COLO829 (cell line): Measurements from ENCODE around the gene LRIG1.

Experiments used
- DNase-seq: peaks from one replicate; pipeline ENCODE4 v3.0.0; 2012; ENCODE audit warnings: low spot score

Gene LRIG1

DNA sequence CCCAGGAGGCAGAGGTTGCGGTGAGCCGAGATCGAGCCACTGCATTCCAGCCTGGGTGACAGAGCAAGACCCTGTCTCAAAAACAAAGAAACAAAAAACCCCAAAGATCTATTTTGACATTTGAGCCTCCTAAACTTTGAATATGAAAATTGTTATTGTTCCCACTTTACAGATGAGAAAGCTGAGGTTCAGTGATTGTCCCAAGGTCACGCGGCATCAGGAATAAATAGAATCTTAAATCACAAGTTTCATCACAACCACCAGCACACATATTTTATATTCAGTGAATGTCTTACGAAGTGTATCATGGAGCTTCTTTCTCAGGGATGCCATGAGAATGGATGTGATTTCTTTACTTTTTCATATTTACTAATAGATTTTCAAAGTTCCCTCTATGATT, 5.3 kb upstream of the LRIG1 start:
- no peak for DNase-seq

DNA sequence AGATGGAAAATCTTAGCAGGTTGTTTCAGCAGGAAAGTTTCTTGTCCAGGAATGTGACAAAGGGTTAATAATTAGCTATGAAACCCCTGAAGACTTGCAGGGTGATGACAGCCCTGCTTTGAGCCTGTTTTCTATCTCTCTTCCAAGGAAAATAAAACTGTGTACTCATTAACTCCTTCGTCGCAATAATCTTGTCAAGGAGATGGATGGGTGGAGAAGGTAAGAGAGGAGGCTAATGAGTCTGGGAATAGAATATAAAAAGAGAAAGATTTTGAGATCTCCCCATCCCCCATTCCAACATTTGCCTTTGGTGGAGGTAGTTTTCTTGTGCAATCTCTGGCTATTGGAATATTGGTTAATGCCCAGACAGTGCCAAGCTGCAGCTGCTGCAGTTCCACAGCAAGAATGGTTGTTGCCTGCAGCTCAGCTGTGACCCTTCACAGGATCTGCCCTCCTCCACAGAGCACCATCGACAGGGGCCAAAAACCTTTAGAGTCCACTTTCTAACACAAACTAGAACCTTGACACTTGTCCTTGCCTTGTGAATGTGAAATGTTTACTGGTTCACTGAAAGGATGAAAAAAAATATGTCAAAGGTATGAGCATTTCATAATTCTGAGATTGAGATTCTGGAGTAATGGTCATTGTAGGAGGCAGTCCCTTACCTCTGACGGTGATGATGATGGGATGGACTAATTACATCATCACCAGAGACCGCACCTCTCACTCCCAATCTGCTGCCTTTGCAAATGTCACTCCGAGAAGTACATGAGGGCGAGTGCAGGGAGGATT, 4.2 kb upstream of the LRIG1 start:
- DNase-seq: no peak

GRCh38 chr3:66502981-66503380, 2.2 kb upstream of the LRIG1 start:
- no peak for DNase-seq

- DNase-seq: no peak
Observed at GRCh38 chr3:66502245-66502874, 1.5 kb upstream of the LRIG1 start.

DNA sequence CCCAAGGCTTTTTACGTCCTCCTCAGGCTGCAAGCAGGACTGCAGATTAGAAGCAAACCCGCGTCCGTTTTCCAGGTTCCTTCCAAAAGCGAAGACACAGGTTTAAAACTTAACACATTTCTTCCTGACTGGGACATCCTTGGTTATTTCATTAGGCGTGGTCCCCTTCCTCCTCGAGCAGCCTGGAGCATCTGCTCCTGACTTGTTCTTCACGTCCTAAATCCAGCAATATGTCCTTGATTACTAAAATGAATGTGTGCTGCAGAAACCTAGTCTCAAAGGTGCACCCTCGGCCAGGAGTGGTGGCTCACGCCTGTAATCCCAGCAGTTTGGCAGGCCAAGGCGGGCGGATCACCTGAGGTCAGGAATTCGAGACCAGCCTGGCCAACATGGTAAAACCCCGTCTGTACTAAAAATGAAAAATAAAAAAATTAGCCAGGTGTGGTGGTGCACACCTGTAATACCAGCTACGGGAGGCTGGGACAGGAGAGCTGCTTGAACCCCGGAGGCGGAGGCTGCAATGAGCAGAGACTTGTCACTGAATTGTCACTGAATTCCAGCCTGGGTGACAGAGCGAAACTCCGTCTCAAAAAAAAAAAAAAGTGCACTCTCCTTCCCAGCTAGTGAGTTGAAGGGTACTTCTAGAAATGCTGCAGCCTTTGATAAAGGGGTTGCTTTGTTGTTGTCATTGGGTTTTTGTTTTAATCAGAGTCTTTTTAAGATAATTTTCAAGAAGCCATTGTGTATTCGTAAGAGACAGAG, 842 bp upstream of the LRIG1 start:
- DNase-seq: no peak

DNA sequence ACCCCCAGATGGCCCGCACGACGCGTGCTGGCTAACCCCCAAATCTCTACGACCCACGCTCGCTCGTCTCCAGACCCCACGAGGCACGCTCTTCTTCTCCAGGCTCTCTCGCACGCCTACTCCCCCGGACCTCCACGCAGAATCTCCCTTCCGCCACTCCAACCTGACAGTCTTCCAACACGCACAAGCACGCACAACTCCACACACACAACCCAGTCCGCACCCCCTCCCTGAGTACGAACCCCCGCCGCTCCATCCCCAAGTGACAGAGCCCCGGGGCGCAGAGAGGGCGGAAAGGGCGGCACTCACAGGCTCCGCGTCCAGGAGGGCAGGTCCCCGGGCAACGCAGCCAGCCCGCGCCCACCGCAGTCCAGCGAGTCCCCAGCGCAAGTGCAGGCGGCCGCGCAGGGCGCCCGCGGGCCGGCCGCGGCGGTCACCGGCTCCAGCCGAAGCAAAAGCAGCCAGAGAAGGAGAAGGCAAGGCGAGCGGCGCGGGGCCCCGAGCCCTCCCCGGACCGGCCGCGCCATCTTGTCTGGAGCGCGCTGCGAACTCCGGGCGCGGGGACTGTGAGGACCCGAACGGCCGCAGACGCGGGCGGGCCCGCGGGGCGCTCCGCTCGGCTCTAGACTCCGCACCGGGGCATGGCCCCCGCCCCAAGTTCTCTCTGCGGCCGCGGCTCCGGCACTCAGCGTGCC, 794 bp downstream of the LRIG1 start:
- no peak for DNase-seq

DNA sequence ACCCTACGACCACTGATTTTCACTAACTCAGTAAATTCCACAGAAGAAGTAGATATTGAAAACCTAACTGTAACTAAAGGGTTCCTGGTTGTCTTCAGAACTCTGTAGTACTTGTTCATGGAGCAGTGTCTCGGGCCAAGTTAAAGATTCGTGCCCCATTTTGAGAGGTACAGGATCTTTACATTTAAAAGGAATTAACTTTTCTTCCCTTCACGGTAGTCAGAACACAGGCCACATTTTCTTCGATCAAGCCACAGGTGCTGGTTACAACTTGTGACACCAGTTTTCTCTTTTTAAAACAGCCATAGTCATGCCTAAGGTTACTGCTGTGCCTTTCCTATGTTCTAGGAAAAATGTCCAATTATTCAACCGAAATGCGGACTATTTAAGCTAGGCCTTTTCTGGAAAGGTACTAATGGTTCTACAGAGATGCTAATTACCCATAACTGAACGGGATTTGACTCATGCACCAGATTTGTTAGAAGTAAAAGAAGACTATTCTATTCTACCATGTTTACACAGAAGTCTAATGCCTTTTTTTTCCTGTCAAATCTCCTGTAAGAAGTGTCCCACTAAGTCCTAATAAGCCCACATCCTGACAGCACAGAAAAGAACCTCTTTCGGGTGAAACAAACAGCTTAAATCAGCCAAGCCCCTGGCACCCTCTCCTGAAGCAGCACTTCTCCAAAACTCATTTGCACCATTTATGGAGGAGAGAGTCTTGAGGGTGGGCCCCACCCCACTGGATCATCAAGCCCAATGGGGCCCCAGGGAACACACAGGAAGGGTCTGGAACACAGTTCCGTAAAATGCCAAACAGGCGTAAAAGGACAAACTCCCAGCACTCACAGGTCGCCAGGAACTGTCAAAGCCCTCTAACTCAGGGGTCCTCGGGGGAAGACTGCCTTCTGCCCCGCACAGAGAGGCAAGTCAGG, 1.9 kb downstream of the LRIG1 start:
- DNase-seq: no peak

- DNase-seq: no peak
Observed at GRCh38 chr3:66497985-66498671, 2.7 kb downstream of the LRIG1 start.

GRCh38 chr3:66497288-66497984, 3.4 kb downstream of the LRIG1 start:
- no peak for DNase-seq

DNA sequence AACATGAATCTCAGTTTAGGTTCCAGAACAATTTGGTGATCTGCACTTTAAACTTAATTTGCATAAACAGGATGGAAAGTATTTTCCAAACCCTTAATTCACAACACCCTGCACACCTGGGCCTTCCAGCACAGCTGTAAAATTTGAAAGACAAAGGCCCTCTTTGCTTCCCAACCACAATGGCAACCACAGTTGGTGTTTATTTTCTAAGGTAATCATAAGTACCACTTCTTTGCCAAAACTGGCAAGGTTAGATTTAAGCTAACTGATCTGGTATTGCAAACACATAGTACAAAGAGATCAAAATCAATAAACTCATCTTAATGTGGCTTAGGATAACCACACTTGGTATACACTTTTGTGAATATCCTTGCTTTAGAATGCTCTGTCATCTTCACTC, 4.1 kb downstream of the LRIG1 start:
- DNase-seq: no peak

DNA sequence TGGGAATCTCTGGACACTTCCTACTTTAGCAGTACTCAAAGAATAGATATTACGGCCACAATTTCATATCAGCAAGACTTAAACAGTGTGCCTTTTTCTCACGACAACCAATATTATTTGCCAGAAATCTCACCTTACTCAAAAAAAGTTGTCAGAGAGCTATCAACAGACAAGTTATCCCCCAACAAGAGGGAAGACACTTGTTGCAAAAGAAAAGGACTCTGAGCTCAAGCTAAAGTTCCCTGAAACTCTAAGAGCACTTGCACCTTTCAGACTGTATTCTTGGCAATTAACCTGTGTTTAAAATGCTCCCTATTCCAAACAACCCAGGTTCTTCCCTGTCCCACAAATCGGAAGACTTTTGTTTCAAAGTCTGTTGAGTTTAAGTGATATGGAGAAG, 4.5 kb downstream of the LRIG1 start:
- no peak for DNase-seq

GRCh38 chr3:66495668-66496045, 5.2 kb downstream of the LRIG1 start:
- DNase-seq: no peak

DNA sequence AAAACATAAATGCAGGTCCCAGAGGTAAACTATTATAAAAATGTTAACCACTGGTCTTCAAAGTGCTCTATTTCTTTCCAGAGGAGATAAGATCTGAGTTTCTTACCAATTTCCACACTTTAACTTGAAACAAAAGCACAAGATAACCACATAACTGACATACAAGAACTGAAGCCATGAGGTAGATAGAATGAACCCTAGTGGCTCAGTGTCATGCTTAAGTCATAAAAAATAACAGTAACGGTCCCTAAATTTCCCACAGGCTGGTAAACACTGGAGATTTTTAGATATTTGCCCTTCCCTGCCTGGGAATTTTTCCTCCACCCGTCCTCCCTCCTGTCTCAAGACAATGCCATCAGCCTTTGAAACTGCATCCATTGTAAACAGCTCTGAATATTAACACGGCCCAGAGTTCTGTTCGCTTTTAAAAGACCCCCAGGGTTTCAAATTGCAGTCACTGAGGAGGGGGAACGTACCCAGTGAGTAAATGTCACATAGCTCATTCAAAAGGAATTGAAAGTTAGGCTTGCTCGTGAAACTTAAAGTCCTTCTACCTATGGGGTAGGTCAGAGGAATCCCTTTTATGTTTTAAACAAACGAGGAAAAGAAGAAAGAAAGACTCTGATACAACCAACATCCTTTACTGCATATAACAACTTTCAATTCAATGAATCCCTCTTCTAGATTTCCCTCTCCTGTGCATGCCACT, 5.7 kb downstream of the LRIG1 start:
- no peak for DNase-seq

DNA sequence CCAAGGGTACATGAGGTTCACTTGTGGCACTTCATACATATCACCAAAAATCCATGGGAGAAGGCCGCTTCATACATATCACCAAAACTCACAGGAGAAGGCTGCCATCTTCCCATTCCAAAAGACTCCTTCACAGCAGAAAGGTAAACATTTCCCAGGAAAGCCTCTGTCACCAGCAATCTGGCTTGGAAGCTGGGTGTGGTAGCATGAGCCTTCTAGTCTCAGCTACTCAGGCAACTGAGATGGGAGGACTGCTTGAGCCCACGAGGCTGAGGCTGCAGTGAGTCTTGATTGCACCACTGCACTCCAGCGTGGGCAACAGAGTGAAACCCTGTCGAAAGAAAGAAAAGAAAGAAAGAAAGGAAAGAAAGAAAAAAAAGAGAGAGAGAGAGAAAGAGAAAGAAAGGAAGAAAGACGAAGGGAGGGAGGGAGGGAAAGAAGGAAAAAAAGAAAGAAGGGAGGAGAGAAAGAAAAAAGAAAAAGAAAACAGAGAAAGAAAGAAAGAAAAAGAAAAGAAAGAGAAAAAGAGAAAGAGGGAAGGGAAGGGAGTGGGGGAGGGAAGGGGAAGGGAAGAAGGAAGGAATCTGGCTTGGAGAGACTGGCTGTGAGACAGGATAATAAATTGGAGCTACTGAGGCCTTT, 7.2 kb downstream of the LRIG1 start:
- DNase-seq: no peak

GRCh38 chr3:66492672-66493071, 8.2 kb downstream of the LRIG1 start:
- no peak for DNase-seq

GRCh38 chr3:66492071-66492470, 8.8 kb downstream of the LRIG1 start:
- DNase-seq: no peak

DNA sequence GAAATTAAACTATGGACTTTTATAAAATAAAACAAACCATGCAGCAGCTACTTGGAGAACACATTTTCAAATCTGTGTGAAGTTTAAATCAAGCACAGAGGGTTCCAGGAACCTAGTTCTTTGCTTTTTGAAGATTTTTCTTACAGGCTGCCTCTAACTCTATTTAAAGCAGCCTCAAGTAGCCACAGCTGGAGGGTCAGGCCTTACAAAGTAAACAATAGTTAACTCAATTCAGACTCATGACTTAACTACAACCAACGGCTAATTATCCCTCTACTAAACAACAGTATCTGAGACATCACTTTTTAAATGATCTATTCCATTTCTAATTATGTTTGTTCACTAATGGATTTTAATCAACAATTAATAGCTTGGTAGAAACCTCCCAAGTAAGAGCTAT, 9.8 kb downstream of the LRIG1 start:
- no peak for DNase-seq

DNA sequence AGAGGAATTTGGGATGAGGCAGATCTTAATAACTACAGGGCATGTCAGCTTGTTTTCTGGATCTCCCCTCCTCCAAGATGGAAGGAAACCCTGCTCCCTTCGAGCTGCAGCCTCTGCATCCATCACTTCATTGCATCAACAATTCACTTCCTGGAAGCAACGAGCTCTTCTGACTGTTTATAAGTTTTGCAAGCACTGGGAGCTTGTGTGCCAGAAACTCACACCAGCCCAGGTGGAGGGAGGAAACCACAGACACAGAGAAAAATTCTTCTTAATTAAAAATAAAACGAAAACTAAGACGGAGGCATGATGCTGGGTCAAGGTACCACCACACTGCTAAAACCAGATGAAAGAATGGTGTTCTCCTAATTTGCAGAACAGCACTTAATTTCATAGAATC, 10.6 kb downstream of the LRIG1 start:
- DNase-seq: no peak

GRCh38 chr3:66489581-66489980, 11.2 kb downstream of the LRIG1 start:
- no peak for DNase-seq
